WTC11 (cell line): Measurements from ENCODE around the gene QARS1.

Experiments used
- CTCF ChIP-seq: fragments of 200-600 bp; IDR thresholded peaks from 2 replicates; pipeline ENCODE4 v1.8.0; 2022; ENCODE audit warnings: antibody characterized with exemption
- FOXJ3 ChIP-seq: sonication (generic); formaldehyde crosslinking; IDR thresholded peaks from 2 replicates; pipeline ENCODE4 v1.9.0; 2021; ENCODE audit warnings: missing genetic modification reagents, mild to moderate bottlenecking, borderline replicate concordance
- FOXP1 ChIP-seq: sonication (generic); formaldehyde crosslinking; IDR thresholded peaks from 2 replicates; pipeline ENCODE4 v1.8.0; 2022; ENCODE audit warnings: missing genetic modification reagents, mild to moderate bottlenecking, moderate library complexity, borderline replicate concordance
- GABPB1 ChIP-seq: sonication (generic); formaldehyde crosslinking; IDR thresholded peaks from 2 replicates; pipeline ENCODE4 v1.8.1; 2023; ENCODE audit warnings: mild to moderate bottlenecking, missing genetic modification reagents
- GRHL2 ChIP-seq: fragments of 250-450 bp; sonication (Bioruptor Pico); IDR thresholded peaks from 2 replicates; pipeline ENCODE4 v1.8.0; 2022; ENCODE audit warnings: mild to moderate bottlenecking, moderate library complexity; ENCODE audit not compliant: insufficient replicate concordance, severe bottlenecking
- HMGXB4 ChIP-seq: sonication (generic); formaldehyde crosslinking; IDR thresholded peaks from 2 replicates; pipeline ENCODE4 v1.8.1; 2023; ENCODE audit warnings: mild to moderate bottlenecking, moderate library complexity, missing genetic modification reagents
- IRF2 ChIP-seq: sonication (generic); formaldehyde crosslinking; IDR thresholded peaks from 2 replicates; pipeline ENCODE4 v1.8.0; 2022; ENCODE audit warnings: low read depth, missing genetic modification reagents, borderline replicate concordance
- MYBL2 ChIP-seq: sonication (generic); formaldehyde crosslinking; IDR thresholded peaks from 2 replicates; pipeline ENCODE4 v1.8.1; 2023; ENCODE audit warnings: mild to moderate bottlenecking, moderate library complexity, missing genetic modification reagents
- USF2 ChIP-seq: sonication (generic); formaldehyde crosslinking; IDR thresholded peaks from 2 replicates; pipeline ENCODE4 v1.8.1; 2023; ENCODE audit warnings: mild to moderate bottlenecking, missing genetic modification reagents, moderate library complexity

- TF ChIP-seq IRF2 (CRISPR knock-in tag) (no peak), CTCF (no peak), FOXJ3 (CRISPR knock-in tag) (no peak), HMGXB4 (no peak), MYBL2 (no peak), GRHL2 (CRISPR knock-in tag) (no peak), GABPB1 (no peak), USF2 (CRISPR knock-in tag) (no peak), FOXP1 (CRISPR knock-in tag) (no peak)
These were observed 15.5 kb upstream of the QARS1 start for GRCh38 chr3:49120096-49120437.
